ENCODE measurements around the gene ITPKA. TPM values are rescaled to one million over a fixed set of nuclear protein-coding genes. Genes with fewer than 3 reads are reported as not detected.

ITPKA gene
- total RNA-seq, 1 donor from 2014 or later, result 6.7 TPM

DNA sequence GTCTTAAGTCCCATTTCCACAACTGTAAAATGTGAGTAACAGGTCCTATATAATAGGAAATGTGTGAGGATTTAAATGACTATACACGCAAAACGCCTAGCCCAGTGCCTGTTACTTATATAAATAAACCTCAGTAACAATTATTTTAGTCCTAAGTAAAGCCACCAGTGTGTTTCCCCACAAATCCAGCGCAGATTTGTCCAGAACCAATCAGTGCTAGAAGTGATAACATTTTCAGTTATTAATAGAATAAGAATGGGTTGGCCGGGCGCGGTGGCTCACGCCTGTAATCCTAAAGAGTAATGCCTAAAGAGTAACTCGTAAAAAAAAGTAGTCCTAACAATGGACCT, 49.8 kb downstream of the ITPKA start:
- no peak for DNase-seq (ENCODE audit: low read depth)
- H3K4me3 ChIP-seq (ENCODE audit: low read depth, low read length), result peak overlapping the region; percentile 97
- TF ChIP-seq, protein P1, sequence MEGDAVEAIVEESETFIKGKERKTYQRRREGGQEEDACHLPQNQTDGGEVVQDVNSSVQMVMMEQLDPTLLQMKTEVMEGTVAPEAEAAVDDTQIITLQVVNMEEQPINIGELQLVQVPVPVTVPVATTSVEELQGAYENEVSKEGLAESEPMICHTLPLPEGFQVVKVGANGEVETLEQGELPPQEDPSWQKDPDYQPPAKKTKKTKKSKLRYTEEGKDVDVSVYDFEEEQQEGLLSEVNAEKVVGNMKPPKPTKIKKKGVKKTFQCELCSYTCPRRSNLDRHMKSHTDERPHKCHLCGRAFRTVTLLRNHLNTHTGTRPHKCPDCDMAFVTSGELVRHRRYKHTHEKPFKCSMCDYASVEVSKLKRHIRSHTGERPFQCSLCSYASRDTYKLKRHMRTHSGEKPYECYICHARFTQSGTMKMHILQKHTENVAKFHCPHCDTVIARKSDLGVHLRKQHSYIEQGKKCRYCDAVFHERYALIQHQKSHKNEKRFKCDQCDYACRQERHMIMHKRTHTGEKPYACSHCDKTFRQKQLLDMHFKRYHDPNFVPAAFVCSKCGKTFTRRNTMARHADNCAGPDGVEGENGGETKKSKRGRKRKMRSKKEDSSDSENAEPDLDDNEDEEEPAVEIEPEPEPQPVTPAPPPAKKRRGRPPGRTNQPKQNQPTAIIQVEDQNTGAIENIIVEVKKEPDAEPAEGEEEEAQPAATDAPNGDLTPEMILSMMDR (conservative IDR thresholded peaks at IDR 0.05; ENCODE audit: low read depth, low read length), result no peak

- peak overlapping the region; percentile 97 for H3K4me3 ChIP-seq (ENCODE audit: low read depth, low read length)
- TF ChIP-seq, protein P1 (conservative IDR thresholded peaks at IDR 0.05; ENCODE audit: low read depth, low read length), result no peak
- no peak for DNase-seq (ENCODE audit: low read depth)
These were observed 51.0 kb downstream of the ITPKA start for GRCh38 chr15:41544650-41545015.

DNA sequence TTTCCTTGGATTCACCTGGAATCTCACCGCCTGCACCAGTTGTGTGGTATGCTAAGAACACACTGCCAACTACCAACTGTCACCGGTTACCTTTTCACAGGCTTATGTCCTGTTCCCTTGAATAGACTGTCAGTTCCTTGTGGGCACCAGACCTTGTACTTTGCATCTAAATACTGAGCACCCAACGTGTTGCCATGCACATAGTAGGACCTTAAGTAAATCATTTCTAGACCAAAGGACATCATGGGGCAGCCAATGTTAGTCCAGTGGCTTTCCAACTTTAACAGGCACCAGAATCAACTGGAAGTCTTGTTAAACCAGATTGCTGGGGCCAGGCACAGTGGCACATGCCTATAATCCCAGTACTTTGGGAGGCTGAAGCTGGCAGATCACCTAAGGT, 51.5 kb downstream of the ITPKA start:
- DNase-seq (ENCODE audit: low read depth), result no peak
- TF ChIP-seq, protein P1 (conservative IDR thresholded peaks at IDR 0.05; ENCODE audit: low read depth, low read length), result no peak
- H3K4me3 ChIP-seq (ENCODE audit: low read depth, low read length), result no peak overlapping the region

DNA sequence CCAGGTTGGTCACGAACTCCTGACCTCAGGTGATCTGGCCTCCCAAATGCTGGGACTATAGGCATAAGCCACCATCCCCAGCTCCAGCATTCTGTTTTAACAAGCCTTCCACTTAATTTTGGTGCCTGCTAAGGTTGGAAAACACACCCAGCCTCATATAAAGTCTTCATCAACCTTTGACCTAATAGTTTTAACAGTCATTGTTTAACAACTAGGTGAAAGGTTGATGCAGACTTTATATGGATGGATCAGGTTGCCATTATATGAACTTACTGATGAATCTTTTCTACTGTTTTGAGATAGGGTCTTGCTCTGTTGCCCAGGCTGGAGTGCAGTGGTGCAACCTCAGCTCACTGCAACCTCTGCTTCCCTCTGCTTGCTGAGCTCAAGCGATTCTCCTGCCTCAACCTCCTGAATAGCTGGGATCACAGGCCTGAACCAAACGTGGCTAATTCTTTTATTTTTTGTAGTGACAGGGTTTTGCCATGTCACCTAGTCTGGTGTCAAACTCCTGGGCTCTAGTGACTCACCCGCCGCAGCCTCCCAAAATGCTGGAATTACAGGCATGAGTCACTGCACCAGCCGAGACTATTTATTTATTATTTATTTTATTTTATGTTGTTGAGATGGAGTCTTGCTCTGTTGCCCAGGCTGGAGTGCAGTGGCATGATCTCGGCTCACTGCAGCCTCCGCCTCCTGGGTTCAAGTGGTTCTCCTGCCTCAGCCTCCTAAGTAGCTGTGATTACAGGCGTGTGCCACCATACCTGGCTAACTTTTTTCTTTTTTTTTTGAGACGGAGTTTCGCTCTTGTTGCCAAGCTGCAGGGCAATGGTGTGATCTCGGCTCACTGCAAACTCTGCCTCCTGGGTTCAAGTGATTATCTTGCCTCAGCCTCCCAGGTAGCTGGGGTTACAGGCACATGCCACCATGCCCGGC, 53.4 kb downstream of the ITPKA start:
- DNase-seq (ENCODE audit: low read depth), result no peak
- TF ChIP-seq, protein P1 (conservative IDR thresholded peaks at IDR 0.05; ENCODE audit: low read depth, low read length), result no peak

GRCh38 chr15:41550066-41550775, 56.5 kb downstream of the ITPKA start:
- no peak for DNase-seq (ENCODE audit: low read depth)
- TF ChIP-seq, protein P1 (conservative IDR thresholded peaks at IDR 0.05; ENCODE audit: low read depth, low read length), result no peak
- H3K4me3 ChIP-seq (ENCODE audit: low read depth, low read length), result no peak overlapping the region

More for the DNA sequence above, 53.4 kb downstream of the ITPKA start:
- no peak overlapping the region for H3K4me3 ChIP-seq (ENCODE audit: low read depth, low read length)

Other genes with a start within 250 kb of the ITPKA start
- 21.8 and 35.4 TPM in 2 replicates for gene OIP5, start 161.3 kb upstream of the ITPKA start, total RNA-seq
- 113 and 124 TPM in 2 replicates for gene NUSAP1, start 161.0 kb upstream of the ITPKA start, total RNA-seq
- gene NDUFAF1, start 91.4 kb upstream of the ITPKA start, total RNA-seq, result 17.6 and 21.0 TPM in 2 replicates
- 22.1 and 23.5 TPM in 2 replicates for gene RTF1, start 76.8 kb upstream of the ITPKA start, total RNA-seq
- gene LTK, start 20.0 kb downstream of the ITPKA start, total RNA-seq, result 0.07 and 0.69 TPM in 2 replicates
- 46.4 and 70.8 TPM in 2 replicates for gene RPAP1, start 50.4 kb downstream of the ITPKA start, total RNA-seq
- 2.8 and 6.4 TPM in 2 replicates for gene TYRO3, start 65.3 kb downstream of the ITPKA start, total RNA-seq
- 14.8 and 20.8 TPM in 2 replicates for gene MGA, start 166.5 kb downstream of the ITPKA start, total RNA-seq

Data from epithelial cell of proximal tubule (primary cell).